H9 (cell line): ENCODE data around the gene FIGNL2. TPM values are rescaled to one million over a fixed set of nuclear protein-coding genes. Genes with fewer than 3 reads are reported as not detected.

Source experiments
- DNase-seq: peaks from one replicate; pipeline ENCODE4 v3.0.0-alpha.2; 2017
- H2AFZ ChIP-seq: one replicate; pipeline ENCODE4 v1.6.1; 2013; ENCODE audit warnings: mild to moderate bottlenecking, low read length, control low read depth, moderate library complexity
- H2AK5ac ChIP-seq: 2 replicates; pipeline ENCODE4 v1.6.1; 2013; ENCODE audit warnings: low read length, control low read depth, mixed read lengths; ENCODE audit not compliant: insufficient read length
- H2BK120ac ChIP-seq: one replicate; pipeline ENCODE4 v1.6.1; 2013; ENCODE audit warnings: low read depth, mild to moderate bottlenecking, low read length, control low read depth, inconsistent platforms; ENCODE audit not compliant: poor library complexity, severe bottlenecking
- H2BK12ac ChIP-seq: 2 replicates; pipeline ENCODE4 v1.6.1; 2013; ENCODE audit warnings: low read length, control low read depth, mixed read lengths, low read depth; ENCODE audit not compliant: insufficient read length
- H2BK15ac ChIP-seq: 2 replicates; pipeline ENCODE4 v1.6.1; 2013; ENCODE audit warnings: low read depth, low read length, control low read depth
- H2BK20ac ChIP-seq: one replicate; pipeline ENCODE4 v1.6.1; 2013; ENCODE audit warnings: low read depth, mild to moderate bottlenecking, low read length, control low read depth, inconsistent platforms; ENCODE audit not compliant: poor library complexity, severe bottlenecking
- H2BK5ac ChIP-seq: 2 replicates; pipeline ENCODE4 v1.6.1; 2013; ENCODE audit warnings: low read length, control low read depth, mixed read lengths; ENCODE audit not compliant: insufficient read length
- H3K14ac ChIP-seq: 2 replicates; pipeline ENCODE4 v1.6.1; 2013; ENCODE audit warnings: low read length, control low read depth; ENCODE audit not compliant: insufficient read depth
- H3K18ac ChIP-seq: 2 replicates; pipeline ENCODE4 v1.6.1; 2013; ENCODE audit warnings: low read depth, mild to moderate bottlenecking, mixed read lengths, low read length, control low read depth; ENCODE audit not compliant: insufficient read length
- H3K23ac ChIP-seq: 2 replicates; pipeline ENCODE4 v1.6.1; 2013; ENCODE audit warnings: low read length, control low read depth, mixed read lengths, low read depth; ENCODE audit not compliant: insufficient read length
- H3K23me2 ChIP-seq: 2 replicates; pipeline ENCODE4 v1.6.1; 2013; ENCODE audit warnings: low read depth, mild to moderate bottlenecking, mixed read lengths, low read length, control low read depth; ENCODE audit not compliant: insufficient read length, poor library complexity, severe bottlenecking
- H3K27ac ChIP-seq: 2 replicates; pipeline ENCODE4 v1.5.1; 2013; ENCODE audit warnings: low read length, control low read depth, mixed read lengths, low read depth; ENCODE audit not compliant: insufficient read length
- H3K27me3 ChIP-seq: 2 replicates; pipeline ENCODE4 v1.6.1; 2013; ENCODE audit warnings: low read length, control low read depth, inconsistent platforms; ENCODE audit not compliant: insufficient read depth
- H3K4ac ChIP-seq: 2 replicates; pipeline ENCODE4 v1.6.1; 2013; ENCODE audit warnings: low read depth, mild to moderate bottlenecking, control low read depth, inconsistent platforms, low read length, moderate library complexity
- H3K4me1 ChIP-seq: 2 replicates; pipeline ENCODE4 v1.6.1; 2013; ENCODE audit warnings: low read length, control low read depth, inconsistent platforms; ENCODE audit not compliant: insufficient read depth
- H3K4me2 ChIP-seq: 2 replicates; pipeline ENCODE4 v1.6.1; 2013; ENCODE audit warnings: low read length, control low read depth, mixed read lengths; ENCODE audit not compliant: insufficient read length, insufficient read depth
- H3K56ac ChIP-seq: 2 replicates; pipeline ENCODE4 v1.6.1; 2013; ENCODE audit warnings: low read depth, mild to moderate bottlenecking, mixed read lengths, low read length, control low read depth; ENCODE audit not compliant: insufficient read length
- H3K79me1 ChIP-seq: 2 replicates; pipeline ENCODE4 v1.6.1; 2013; ENCODE audit warnings: low read depth, mild to moderate bottlenecking, moderate library complexity, low read length, control low read depth, inconsistent platforms; ENCODE audit not compliant: insufficient read depth, poor library complexity, severe bottlenecking
- H3K79me2 ChIP-seq: 2 replicates; pipeline ENCODE4 v1.6.1; 2013; ENCODE audit warnings: low read length, control low read depth, inconsistent platforms; ENCODE audit not compliant: insufficient read depth
- H3K9ac ChIP-seq: 2 replicates; pipeline ENCODE4 v1.6.1; 2013; ENCODE audit warnings: low read length, control low read depth, mixed read lengths; ENCODE audit not compliant: insufficient read length; ENCODE audit errors: extremely low read depth
- H3K9me3 ChIP-seq: one replicate; pipeline ENCODE4 v1.6.1; 2013; ENCODE audit warnings: low read depth, low read length, inconsistent platforms; ENCODE audit not compliant: control insufficient read depth
- H3T11ph ChIP-seq: one replicate; pipeline ENCODE4 v1.6.1; 2013; ENCODE audit warnings: mild to moderate bottlenecking, low read length, control low read depth, inconsistent platforms
- H4K20me1 ChIP-seq: one replicate; pipeline ENCODE4 v1.6.1; 2013; ENCODE audit not compliant: control insufficient read depth, insufficient read length, insufficient read depth
- H4K5ac ChIP-seq: 2 replicates; pipeline ENCODE4 v1.6.1; 2013; ENCODE audit warnings: low read depth, mild to moderate bottlenecking, mixed read lengths, low read length, control low read depth; ENCODE audit not compliant: insufficient read length
- H4K8ac ChIP-seq: replicated peaks from 2 replicates; pipeline ENCODE4 v1.6.1; 2013; ENCODE audit warnings: low read length, control low read depth, mixed read lengths, low read depth; ENCODE audit not compliant: insufficient read length
- H4K91ac ChIP-seq: 2 replicates; pipeline ENCODE4 v1.6.1; 2013; ENCODE audit warnings: low read depth, mild to moderate bottlenecking, moderate library complexity, mixed read lengths, low read length, control low read depth; ENCODE audit not compliant: insufficient read length
- H3K27ac Mint-ChIP-seq, 3 experiments: 2 replicates in 2 of 3; 3 replicates in 1 of 3; pipeline ENCODE4 v1.8.0; 2020 to 2021; ENCODE audit warnings: mixed read lengths in 3 of 3, mild to moderate bottlenecking in 1 of 3, moderate library complexity in 1 of 3
- H3K27me3 Mint-ChIP-seq: 2 replicates; pipeline ENCODE4 v1.8.0; 2021; ENCODE audit warnings: low read depth, mild to moderate bottlenecking, moderate library complexity, mixed read lengths
- H3K36me3 Mint-ChIP-seq, 3 experiments: 2 replicates in 2 of 3; 3 replicates in 1 of 3; pipeline ENCODE4 v1.8.0; 2020 to 2021; ENCODE audit warnings: low read depth in 3 of 3, mixed read lengths in 3 of 3; ENCODE audit not compliant: insufficient read depth in 1 of 3
- H3K4me1 Mint-ChIP-seq, 2 experiments: 2 replicates each; pipeline ENCODE4 v1.8.0; 2020; ENCODE audit warnings: mixed read lengths in 2 of 2
- H3K4me3 Mint-ChIP-seq, 2 experiments: 2 replicates in 1 of 2; 3 replicates in 1 of 2; pipeline ENCODE4 v1.8.0; 2020 to 2021; ENCODE audit warnings: mild to moderate bottlenecking in 2 of 2, mixed read lengths in 2 of 2, moderate library complexity in 1 of 2
- H3K9me3 Mint-ChIP-seq, 2 experiments: 2 replicates in 1 of 2; 3 replicates in 1 of 2; pipeline ENCODE4 v1.8.0; 2020; ENCODE audit warnings: mild to moderate bottlenecking in 2 of 2, mixed read lengths in 2 of 2, moderate library complexity in 1 of 2
- WGBS: extraction: QIAGEN DNeasy Blood & Tissue Kit; methylation state at CpG from one replicate; pipeline ENCODE4 v1.1.7; 2013; ENCODE audit warnings: missing lambda C conversion rate, low lambda C conversion rate, mixed read lengths; ENCODE audit not compliant: insufficient read length; ENCODE audit errors: extremely low coverage; 5-methylcytosine and 5-hydroxymethylcytosine counted together
- total RNA-seq: library from RNA; stranded (reverse); gene quantifications from 2 replicates; pipeline ENCODE4 v1.2.1, GENCODE V29; 2021
- TF ChIP-seq, protein P1 (sequence below): fragments of 200-600 bp; sonication (generic); conservative IDR thresholded peaks from 3 replicates; pipeline ENCODE4 v1.8.0; 2021; ENCODE audit warnings: antibody characterized with exemption, mild to moderate bottlenecking

Gene FIGNL2
- total RNA-seq, 1 experiment from 2014 or later = 19.7 TPM

DNA sequence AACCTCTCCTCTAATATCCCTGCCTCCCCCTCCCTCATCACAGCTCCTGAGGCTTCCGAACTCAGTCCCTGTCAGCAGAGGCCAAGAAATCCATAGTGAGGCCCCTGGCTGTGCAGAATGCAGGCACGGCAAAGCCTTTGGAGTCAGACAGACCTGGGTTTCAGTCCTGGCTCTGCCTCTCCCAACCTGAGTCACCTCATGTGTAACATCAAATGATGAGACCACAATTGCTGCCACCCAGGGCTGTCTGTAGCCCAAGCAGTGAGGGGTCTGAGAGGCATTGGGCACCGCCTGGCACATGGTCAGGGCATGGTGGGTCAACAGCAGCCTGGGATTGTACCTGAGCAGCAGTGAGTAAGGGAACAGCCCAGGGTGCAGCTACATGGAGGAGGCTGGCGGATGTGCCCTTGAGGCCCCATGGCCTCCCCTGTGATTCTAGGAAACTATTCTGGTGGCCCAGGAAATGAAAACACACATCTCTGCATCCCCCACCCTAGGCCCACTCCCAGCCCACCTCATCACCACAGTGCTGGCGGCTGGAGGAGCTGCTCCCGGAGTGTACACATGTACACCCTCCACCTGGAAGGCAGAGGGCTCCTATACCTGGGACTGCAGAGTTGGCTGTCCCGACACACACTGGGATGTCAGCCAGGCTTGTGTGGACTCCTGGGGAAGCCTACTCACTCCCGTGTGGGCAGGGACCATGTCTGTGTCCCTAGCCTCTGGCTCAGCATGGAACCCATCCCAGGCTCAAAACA lies 47.0 kb upstream of the FIGNL2 start:
- H3K27ac ChIP-seq = no peak overlapping the region
- H3T11ph ChIP-seq = no peak overlapping the region
- Mint-ChIP-seq H3K9me3 (no peaks in the 10 kb centered on the region), H3K27me3 (peaks cover 14% of the 10 kb centered on the region), H3K4me1 (peaks cover 10 to 14% of the 10 kb centered on the region in 2 experiments), H3K27ac (peak overlapping the region in 1 of 3 experiments; percentile 52; a peak in 1 of 7 replicates), H3K4me3 (no peak overlapping the region; a peak in 1 of 5 replicates), H3K36me3 (no peaks in the 10 kb centered on the region; a peak in 1 of 7 replicates)
- no peak overlapping the region for H2BK120ac ChIP-seq
- H2BK12ac ChIP-seq = no peak overlapping the region
- no peak for DNase-seq
- H2BK15ac ChIP-seq = no peak overlapping the region
- no peak overlapping the region for H3K23ac ChIP-seq
- no peak overlapping the region for H2AFZ ChIP-seq
- no peak overlapping the region for H2BK20ac ChIP-seq
- no peaks in the 10 kb centered on the region for H3K79me2 ChIP-seq
- no peak overlapping the region for H3K18ac ChIP-seq
- H3K14ac ChIP-seq = no peak overlapping the region
- no peak overlapping the region for H3K56ac ChIP-seq
- H3K23me2 ChIP-seq = no peaks in the 10 kb centered on the region
- no peak overlapping the region for H4K8ac ChIP-seq
- H3K27me3 ChIP-seq = peaks cover 2% of the 10 kb centered on the region; the same call in 1 of the 2 replicates
- WGBS = no CpG with 5 or more reads among the region's 8 CpGs
- no peak overlapping the region for H4K91ac ChIP-seq
- no peaks in the 10 kb centered on the region for H4K20me1 ChIP-seq
- no peak overlapping the region for H3K4me2 ChIP-seq
- H2AK5ac ChIP-seq = no peak overlapping the region
- no peaks in the 10 kb centered on the region for H3K9me3 ChIP-seq
- no peak overlapping the region for H3K9ac ChIP-seq
- H3K79me1 ChIP-seq = no peaks in the 10 kb centered on the region
- no peak overlapping the region for H3K4ac ChIP-seq
- H2BK5ac ChIP-seq = no peak overlapping the region
- TF ChIP-seq, protein P1, sequence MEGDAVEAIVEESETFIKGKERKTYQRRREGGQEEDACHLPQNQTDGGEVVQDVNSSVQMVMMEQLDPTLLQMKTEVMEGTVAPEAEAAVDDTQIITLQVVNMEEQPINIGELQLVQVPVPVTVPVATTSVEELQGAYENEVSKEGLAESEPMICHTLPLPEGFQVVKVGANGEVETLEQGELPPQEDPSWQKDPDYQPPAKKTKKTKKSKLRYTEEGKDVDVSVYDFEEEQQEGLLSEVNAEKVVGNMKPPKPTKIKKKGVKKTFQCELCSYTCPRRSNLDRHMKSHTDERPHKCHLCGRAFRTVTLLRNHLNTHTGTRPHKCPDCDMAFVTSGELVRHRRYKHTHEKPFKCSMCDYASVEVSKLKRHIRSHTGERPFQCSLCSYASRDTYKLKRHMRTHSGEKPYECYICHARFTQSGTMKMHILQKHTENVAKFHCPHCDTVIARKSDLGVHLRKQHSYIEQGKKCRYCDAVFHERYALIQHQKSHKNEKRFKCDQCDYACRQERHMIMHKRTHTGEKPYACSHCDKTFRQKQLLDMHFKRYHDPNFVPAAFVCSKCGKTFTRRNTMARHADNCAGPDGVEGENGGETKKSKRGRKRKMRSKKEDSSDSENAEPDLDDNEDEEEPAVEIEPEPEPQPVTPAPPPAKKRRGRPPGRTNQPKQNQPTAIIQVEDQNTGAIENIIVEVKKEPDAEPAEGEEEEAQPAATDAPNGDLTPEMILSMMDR = no peak
- H3K4me1 ChIP-seq = no peaks in the 10 kb centered on the region
- no peak overlapping the region for H4K5ac ChIP-seq
